Measurements from ENCODE around the gene CT45A8.
"Not testable (repeated sequence)": the region's sequence is repeated elsewhere in the genome, so short reads cannot be mapped to it uniquely, and the experiment has no call there.

The CT45A8 gene

GRCh38 chrX:135854438-135854837 is at the start of gene CT45A8:
TSS of gene CT45A8 (minus strand) at chrX:135854538. CDS start at chrX:135850783, 3,755 bp downstream.
- DNase-seq: not testable (repeated sequence)

GRCh38 chrX:135893294-135893817 is 39.0 kb upstream of the CT45A8 start, which contains the start of the genes CT45A10 and SAGE1:
TSS of gene CT45A10 (minus strand) at chrX:135893444. CDS start at chrX:135885344, 8,100 bp downstream.
TSS of gene SAGE1 (plus strand) at chrX:135893716. CDS start at chrX:135896243, 2,527 bp downstream.
- no peak for DNase-seq

GRCh38 chrX:135892781-135893180 is 38.4 kb upstream of the CT45A8 start:
- DNase-seq: no peak

GRCh38 chrX:135890087-135890585 is 35.8 kb upstream of the CT45A8 start:
- DNase-seq: no peak

- DNase-seq: not testable (repeated sequence)
These were observed 34.6 kb upstream of the CT45A8 start for GRCh38 chrX:135888976-135889375.

- not testable (repeated sequence) for DNase-seq
These were observed 33.9 kb upstream of the CT45A8 start for GRCh38 chrX:135888230-135888629.

GRCh38 chrX:135882741-135883140 is 28.4 kb upstream of the CT45A8 start:
- DNase-seq: not testable (repeated sequence)

GRCh38 chrX:135871712-135872111 is 17.4 kb upstream of the CT45A8 start, which contains the start of gene CT45A9:
TSS of gene CT45A9 (minus strand) at chrX:135871812. CDS start at chrX:135868061, 3,751 bp downstream.
- not testable (repeated sequence) for DNase-seq

GRCh38 chrX:135837180-135837579 is 17.2 kb downstream of the CT45A8 start, which contains the start of gene CT45A7:
TSS of gene CT45A7 (minus strand) at chrX:135837280. CDS start at chrX:135833533, 3,747 bp downstream.
- not testable (repeated sequence) for DNase-seq

GRCh38 chrX:135819912-135820311 is 34.4 kb downstream of the CT45A8 start, which contains the start of gene CT45A2:
TSS of gene CT45A2 (minus strand) at chrX:135820012. CDS start at chrX:135816265, 3,747 bp downstream.
- not testable (repeated sequence) for DNase-seq

- DNase-seq: not testable (repeated sequence)
These were observed 51.7 kb downstream of the CT45A8 start, which contains the start of gene CT45A6 for GRCh38 chrX:135802687-135803086. TSS of gene CT45A6 (minus strand) at chrX:135802787. CDS start at chrX:135798993, 3,794 bp downstream.
